ENCODE data around the gene EPG5.
"Not testable (repeated sequence)": the region's sequence is repeated elsewhere in the genome, so short reads cannot be mapped to it uniquely, and the experiment has no call there.

The EPG5 gene

DNA sequence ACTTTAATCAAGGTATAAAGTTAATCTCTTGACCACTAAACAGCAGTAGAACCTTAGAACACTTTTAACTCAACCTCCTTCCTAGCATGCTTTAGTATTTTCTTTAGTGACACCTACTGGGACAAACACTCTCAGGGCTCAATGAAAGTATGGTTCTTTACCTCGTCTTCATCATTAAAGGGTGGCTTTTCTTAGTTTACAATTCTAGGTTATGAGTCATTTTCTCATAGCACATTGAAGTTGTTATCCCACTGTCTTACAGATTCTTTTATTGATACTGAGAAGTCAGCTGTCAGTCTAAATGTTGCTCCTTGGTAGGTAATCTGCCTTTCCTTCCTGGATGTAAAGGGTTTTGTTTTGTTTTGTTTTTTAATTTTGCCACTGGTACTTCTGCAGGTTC is 103.7 kb downstream of the EPG5 start:
- no peak for DNase-seq (ENCODE audit: low read depth in 2 of 2)

GRCh38 chr18:45861926-45862325 is 105.2 kb downstream of the EPG5 start:
- no peak for DNase-seq (ENCODE audit: low read depth in 2 of 2)

GRCh38 chr18:45860971-45861370 is 106.2 kb downstream of the EPG5 start:
- no peak for DNase-seq (ENCODE audit: low read depth in 2 of 2)

DNA sequence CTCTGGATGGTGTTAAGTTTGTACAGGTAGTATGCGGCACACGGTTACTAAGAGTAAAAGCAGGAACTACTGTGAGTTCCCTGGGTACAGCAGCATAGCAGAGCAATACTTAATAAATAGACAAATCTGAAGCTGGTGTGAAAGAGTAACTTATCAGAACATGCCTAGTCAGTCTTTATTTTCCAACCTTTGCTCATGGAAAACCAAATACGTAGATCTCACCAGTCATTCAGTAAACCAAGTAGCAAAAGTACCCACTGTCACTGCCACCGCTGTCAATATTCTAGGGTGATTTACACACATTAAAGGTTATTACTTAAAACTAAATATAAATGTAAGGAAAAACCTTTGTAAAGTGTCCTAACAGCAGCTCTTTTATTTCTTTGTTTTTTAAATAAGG is 106.6 kb downstream of the EPG5 start:
- no peak for DNase-seq (ENCODE audit: low read depth in 2 of 2)

DNA sequence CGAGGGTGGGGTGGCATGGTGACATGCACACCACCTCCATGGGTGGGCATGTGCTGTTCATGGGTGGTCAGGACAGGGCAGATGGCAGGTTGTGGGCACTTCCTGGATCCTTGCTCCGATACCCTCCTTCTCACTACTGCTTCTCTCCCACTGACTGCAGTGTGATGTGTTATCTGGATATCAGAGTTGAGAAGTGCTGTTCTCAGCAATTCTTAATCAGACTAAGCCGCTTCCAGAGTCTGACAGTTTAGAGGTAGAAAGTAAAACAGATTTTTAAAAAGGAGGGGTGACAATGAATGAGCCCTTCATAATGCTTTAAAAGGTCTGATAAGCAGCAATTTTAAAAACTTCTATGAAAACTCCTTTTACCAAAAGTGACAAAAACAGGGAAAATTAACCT is 107.8 kb downstream of the EPG5 start:
- no peak for DNase-seq (ENCODE audit: low read depth in 2 of 2)

DNA sequence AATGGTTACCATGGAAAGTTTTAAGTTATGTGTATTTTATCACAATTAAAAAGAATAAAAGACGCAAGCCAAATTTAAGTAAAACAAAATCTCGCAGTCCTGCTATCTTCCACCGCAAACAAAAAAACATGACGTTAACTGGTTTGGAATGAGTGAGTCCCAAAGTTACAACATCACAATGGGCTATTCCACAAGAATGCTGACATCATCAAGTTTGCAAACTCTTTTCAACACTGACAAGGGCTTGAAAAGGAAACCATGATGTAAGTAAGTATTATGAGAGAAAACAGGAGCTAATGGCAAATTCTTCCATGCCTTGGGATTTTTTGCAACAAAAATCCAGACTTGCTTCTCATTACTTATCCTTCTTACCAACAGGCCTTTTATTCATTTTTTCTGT is 110.6 kb downstream of the EPG5 start:
- no peak for DNase-seq (ENCODE audit: low read depth in 2 of 2)

GRCh38 chr18:45854036-45854586 is 113.0 kb downstream of the EPG5 start:
- DNase-seq (ENCODE audit: low read depth in 2 of 2), result no peak

DNA sequence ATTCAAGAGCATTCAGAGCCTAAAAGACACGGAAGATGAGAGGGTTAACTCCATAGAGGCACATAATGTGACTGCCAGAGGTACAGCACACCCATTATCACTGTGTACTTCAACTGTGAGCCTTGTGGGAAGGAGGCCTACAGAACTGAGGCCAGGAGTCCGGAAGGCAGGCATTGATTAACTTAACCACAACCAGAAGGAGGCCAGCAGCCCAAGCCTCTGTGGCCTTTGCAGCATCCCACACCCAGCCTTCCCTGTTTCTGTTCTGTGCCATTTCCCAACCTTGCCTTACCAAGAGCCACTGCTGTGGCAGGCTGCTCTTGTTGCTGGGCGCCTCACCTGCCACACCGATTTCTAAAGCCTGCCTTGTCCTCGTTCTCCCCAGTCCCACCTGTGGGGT is 114.5 kb downstream of the EPG5 start:
- no peak for DNase-seq (ENCODE audit: low read depth in 2 of 2)

DNA sequence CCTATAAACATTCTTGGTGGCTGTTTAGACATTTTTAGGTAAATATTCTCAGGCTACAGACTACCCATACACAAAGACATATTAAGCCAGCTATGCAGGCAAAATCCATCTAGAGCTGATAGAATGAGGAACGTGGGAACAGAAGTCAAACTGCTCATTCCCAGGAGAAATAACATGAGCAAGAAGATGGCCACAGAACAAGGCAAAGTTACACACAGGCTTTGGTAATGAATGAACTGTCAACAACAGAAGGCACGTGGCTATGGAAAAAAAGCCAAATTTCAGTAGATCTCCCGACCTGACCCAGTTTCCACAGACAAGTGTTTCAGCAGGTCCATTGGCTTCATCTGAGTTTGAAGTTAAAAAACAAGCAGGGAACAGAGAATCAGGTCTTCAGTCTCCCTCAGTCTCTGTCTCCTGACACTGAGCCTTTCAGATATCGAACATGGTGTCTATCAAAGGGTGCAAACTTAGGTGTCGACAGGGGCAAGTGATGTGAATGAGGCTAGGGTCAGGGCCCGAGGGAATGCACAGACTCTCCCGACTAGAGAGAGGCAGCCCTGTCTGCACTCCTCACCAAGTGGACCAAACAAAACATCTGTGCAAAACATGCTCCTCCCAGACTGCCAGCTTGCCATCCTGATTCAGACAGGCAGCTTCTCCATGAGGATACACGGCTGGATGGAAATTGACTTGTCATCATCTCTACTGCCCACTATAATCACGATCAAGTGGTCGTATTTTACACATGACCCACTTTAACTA is 115.8 kb downstream of the EPG5 start:
- DNase-seq (ENCODE audit: low read depth in 2 of 2), result no peak

DNA sequence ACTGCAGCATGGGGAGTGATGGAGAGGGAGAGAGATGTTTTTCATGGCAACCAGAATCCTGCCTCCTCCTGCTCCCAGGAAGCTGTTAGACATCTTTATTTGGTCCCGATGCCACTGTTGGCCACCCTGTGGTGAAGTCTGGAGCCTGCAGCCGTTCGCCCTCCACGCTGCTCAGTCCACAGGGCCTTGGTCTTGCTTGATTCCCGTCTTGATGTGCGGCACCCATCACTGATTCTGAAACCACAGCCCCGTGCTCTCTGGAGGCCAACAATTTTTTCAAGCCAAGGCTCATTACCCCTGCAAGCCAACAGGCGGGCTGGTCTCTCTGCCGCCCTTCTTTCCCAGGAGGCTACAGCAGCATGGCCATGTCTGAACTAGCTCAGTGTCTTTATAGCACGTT is 117.1 kb downstream of the EPG5 start:
- DNase-seq (ENCODE audit: low read depth in 2 of 2), result no peak

- no peak for DNase-seq (ENCODE audit: low read depth in 2 of 2)
Measured at GRCh38 chr18:45849529-45849928, 117.6 kb downstream of the EPG5 start.

- DNase-seq (ENCODE audit: low read depth in 2 of 2), result not testable (repeated sequence)
Measured at GRCh38 chr18:45848643-45849042, 118.5 kb downstream of the EPG5 start.

GRCh38 chr18:45847119-45847518 is 120.0 kb downstream of the EPG5 start:
- DNase-seq (ENCODE audit: low read depth in 2 of 2), result no peak

DNA sequence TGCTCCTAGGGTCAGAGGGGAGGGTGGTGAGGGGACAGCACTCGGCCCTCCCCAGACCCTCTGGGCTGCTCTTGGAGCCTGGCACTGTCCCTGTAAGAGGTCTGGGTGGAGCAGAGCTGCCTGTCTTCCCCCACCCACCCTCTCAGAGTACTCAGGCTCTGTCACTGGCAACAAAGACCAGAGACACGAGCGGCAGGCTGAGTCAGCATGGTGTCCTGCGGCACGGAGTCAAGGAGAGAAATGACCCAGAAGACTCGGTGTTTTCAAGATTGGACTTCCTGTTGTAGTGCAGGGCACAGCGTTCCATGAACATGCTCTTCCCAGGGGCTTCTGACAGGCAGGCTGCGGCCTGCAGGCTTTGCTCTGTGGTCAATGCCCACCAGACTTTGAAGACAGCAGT is 121.7 kb downstream of the EPG5 start:
- no peak for DNase-seq (ENCODE audit: low read depth in 2 of 2)

DNA sequence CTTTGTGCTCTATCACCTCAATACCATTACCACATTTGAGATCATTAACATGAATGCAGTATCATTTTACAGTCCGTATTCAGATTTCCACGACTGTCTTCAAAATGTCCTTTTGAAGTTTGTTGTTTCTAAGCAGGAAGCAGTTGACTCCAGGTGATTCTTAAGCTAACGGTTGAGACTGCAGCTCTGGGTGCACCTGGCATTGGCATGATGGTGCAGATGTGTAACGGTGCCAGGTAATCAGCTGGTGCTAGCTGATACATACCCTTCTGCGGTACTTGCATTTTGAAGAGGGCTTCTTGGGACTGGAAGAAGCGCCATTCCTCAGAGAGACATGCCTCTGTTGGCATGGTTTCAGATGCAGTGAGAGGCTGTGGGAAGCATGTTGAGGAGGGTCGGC is 122.2 kb downstream of the EPG5 start:
- DNase-seq (ENCODE audit: low read depth in 2 of 2), result no peak

GRCh38 chr18:45843019-45843418 is 124.1 kb downstream of the EPG5 start:
- no peak for DNase-seq (ENCODE audit: low read depth in 2 of 2)

DNA sequence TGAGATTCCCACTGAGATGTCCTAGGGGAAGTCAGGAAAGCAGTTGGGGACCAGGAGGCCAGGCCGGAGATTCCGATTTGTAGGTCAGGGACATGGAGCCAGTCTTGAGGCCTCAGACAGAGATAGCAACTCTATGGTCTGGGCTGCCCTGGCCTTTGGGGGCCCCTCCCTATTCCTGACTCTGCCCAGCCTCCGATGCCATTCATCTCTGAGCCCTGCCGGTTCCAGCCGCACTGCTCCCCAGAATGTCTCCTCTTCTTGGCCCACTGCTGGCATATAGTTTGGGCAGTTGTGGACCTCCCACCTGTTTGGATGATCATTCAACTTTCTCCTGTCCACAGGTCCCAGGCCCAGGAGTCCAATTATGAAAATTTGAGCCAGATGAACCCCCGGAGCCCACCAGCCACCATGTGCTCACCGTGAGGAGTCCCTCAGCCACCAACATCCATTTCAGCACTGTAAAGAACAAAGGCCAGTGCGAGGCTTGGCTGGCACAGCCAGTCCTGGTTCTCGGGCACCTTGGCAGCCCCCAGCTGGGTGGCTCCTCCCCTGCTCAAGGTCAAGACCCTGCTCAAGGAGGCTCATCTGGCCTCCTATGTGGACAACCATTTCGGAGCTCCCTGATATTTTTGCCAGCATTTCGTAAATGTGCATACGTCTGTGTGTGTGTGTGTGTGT is 125.2 kb downstream of the EPG5 start:
- no peak for DNase-seq (ENCODE audit: low read depth in 2 of 2)

GRCh38 chr18:45841060-45841764 is 125.9 kb downstream of the EPG5 start:
- no peak for DNase-seq (ENCODE audit: low read depth in 2 of 2)

- DNase-seq (ENCODE audit: low read depth in 2 of 2), result no peak
Measured at GRCh38 chr18:45839414-45840395, 127.4 kb downstream of the EPG5 start.

DNA sequence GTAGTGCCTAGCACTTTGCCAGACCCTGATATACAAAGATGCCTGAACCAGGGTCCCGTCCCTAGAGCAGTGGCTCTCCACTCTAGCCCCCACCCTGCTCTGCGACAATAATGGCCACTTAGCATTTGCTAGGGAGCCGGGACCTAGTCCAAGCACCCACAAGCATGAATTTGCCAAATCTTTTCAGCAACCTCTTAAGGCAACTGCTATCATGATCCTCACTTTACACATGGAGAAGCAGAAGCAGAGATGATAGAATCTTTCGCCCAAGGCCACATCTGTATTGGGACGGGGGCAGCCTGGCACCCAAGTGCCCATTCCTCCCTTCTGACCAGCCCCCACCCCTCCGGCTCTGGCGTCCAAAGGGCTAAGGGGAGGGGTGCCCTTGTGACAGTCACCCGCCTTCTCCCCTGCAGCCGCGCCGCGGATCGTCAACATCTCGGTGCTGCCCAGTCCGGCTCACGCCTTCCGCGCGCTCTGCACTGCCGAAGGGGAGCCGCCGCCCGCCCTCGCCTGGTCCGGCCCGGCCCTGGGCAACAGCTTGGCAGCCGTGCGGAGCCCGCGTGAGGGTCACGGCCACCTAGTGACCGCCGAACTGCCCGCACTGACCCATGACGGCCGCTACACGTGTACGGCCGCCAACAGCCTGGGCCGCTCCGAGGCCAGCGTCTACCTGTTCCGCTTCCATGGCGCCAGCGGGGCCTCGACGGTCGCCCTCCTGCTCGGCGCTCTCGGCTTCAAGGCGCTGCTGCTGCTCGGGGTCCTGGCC is 128.6 kb downstream of the EPG5 start:
- no peak for DNase-seq (ENCODE audit: low read depth in 2 of 2)
